Adrenal gland (tissue), 19 donors: ENCODE measurements around the gene POLR2A. TPM values are rescaled to one million over a fixed set of nuclear protein-coding genes. Genes with fewer than 3 reads are reported as not detected.

ENCODE experiments used
- DNase-seq, 7 donors: peaks; one replicate each; pipeline ENCODE4 v3.0.0-alpha.2; 2019 to 2020
- H3K27ac ChIP-seq, 5 donors: fragments of 200-600 bp; sonication (generic) in 4 of 5; 1 replicate in 3 of 5; 2 replicates in 2 of 5; pipeline versions ENCODE4 v1.5.1 to v1.8.0; 2016 to 2020; ENCODE audit warnings: mild to moderate bottlenecking in 1 of 5
- H3K27me3 ChIP-seq: fragments of 200-600 bp; 2 replicates; pipeline ENCODE4 v1.8.0; 2021
- H3K36me3 ChIP-seq, 2 donors: fragments of 200-600 bp; replicated peaks in 1 of 2; 1 replicate in 1 of 2; 2 replicates in 1 of 2; pipeline versions ENCODE4 v1.5.1 to v1.8.0; 2018 to 2022
- H3K4me1 ChIP-seq, 2 donors: fragments of 200-600 bp; replicated peaks in 1 of 2; 1 replicate in 1 of 2; 2 replicates in 1 of 2; pipeline versions ENCODE4 v1.5.1 to v1.8.0; 2018 to 2021
- H3K4me3 ChIP-seq, 4 donors: fragments of 200-600 bp; sonication (generic) in 3 of 4; one replicate each; pipeline ENCODE4 v1.5.1; 2016 to 2018
- H3K9me3 ChIP-seq, 3 donors: fragments of 200-600 bp; sonication (generic) in 1 of 3; replicated peaks in 1 of 3; 1 replicate in 2 of 3; 2 replicates in 1 of 3; pipeline versions ENCODE4 v1.5.1 to v1.8.0; 2016 to 2021
- POLR2A ChIP-seq, 2 donors: fragments of 450-650 bp; IDR thresholded peaks; one replicate each; pipeline ENCODE4 v1.6.1; 2017; ENCODE audit warnings: antibody characterized with exemption in 2 of 2, mild to moderate bottlenecking in 2 of 2, moderate library complexity in 1 of 2
- WGBS, 4 donors: extraction: QIAGEN DNeasy Blood & Tissue Kit in 2 of 4; methylation state at CpG; one replicate each; pipeline versions ENCODE4 v1.1.5 to v1.1.7; 2013 to 2017; 5-methylcytosine and 5-hydroxymethylcytosine counted together
- intact Hi-C, 2 donors: fragments of 100-400 bp; cut with DNase I; formaldehyde crosslinking; loops; one replicate each; pipeline versions ENCODE4 v1.14.1 to v1.15.0; 2022 to 2023
- long read RNA-seq, 10 donors: library from polyadenylated mRNA in 3 of 10; unstranded in 2 of 10; stranded (forward) in 1 of 10; transcript quantifications; one replicate each; pipeline ENCODE4 v2.0.0 and lab custom pipeline, GENCODE V29; 2021 to 2026
- polyA plus RNA-seq, 3 donors: library from polyadenylated mRNA; stranded (reverse); fragments of 200-250 nt in 2 of 3; fragments of 350-450 nt in 1 of 3; fragmentation: Illumina TruSeq in 1 of 3; extraction: RNeasy Lipid Tissue Mini Kit (QIAGEN cat#74804) in 1 of 3; gene quantifications; one replicate each; pipeline ENCODE4 v1.2.3, GENCODE V29; 2013 to 2014
- total RNA-seq, 9 donors: library from RNA; depleted of rRNA in 4 of 9; stranded (reverse); fragments of >200 nt in 4 of 9; fragments of 120-200 nt in 1 of 9; fragmentation: NEBNext Ultra II Directional in 1 of 9; extraction: Animal tissue kit (Norgen Biotek cat#: 25700) in 1 of 9; gene quantifications; one replicate each; pipeline versions ENCODE4 v1.1.0 to v1.2.4, GENCODE V29; 2013 to 2023
- TF ChIP-seq, protein P1 (sequence below), 6 experiments: fragments of 450-650 bp in 4 of 6; fragments of 200-600 bp in 2 of 6; sonication (generic) in 1 of 6; IDR thresholded peaks; 1 replicate in 5 of 6; 2 replicates in 1 of 6; pipeline versions ENCODE4 v1.5.1 to v1.8.0; 2016 to 2021; ENCODE audit warnings: antibody characterized with exemption in 6 of 6, mild to moderate bottlenecking in 2 of 6, moderate library complexity in 1 of 6
- donor health status: healthy with polysubstance abuse.
- donor health status: Bipolar disorder and iron deficiency.
- donor health status: DM: yes; HTN: yes; CAD: no.
- donor health status: DM: no; HTN: no; CAD: no.
- donor health status: DM: no; HTN: no; CAD: no.
- donor health status: DM: yes; HTN: yes; CAD: no.

The POLR2A gene
- total RNA-seq (100 to 1,000 TPM in 5 of 9 donors, 10 to 100 TPM in 4; 34.9 to 172 (median 117) TPM), polyA plus RNA-seq (10 to 100 TPM; 19.3 to 80.4 (median 58.7) TPM)
- long read RNA-seq, donor 1, partial matches to known transcripts, result 26 of 26 reads
- long read RNA-seq, donor 1, other reads (novel, unspliced or antisense), result 0 of 26 reads
- long read RNA-seq, donor 2, full-length matches to known transcripts, result 6 of 37 reads
- long read RNA-seq, donor 2, partial matches to known transcripts, result 31 of 37 reads
- long read RNA-seq, donor 2, other reads (novel, unspliced or antisense), result 0 of 37 reads
- long read RNA-seq, donor 3, full-length matches to known transcripts, result 2 of 9 reads
- long read RNA-seq, donor 3, partial matches to known transcripts, result 7 of 9 reads
- long read RNA-seq, donor 3, other reads (novel, unspliced or antisense), result 0 of 9 reads
- long read RNA-seq, donor 4, result 0 reads
- long read RNA-seq, donor 5, partial matches to known transcripts, result 6 of 6 reads
- long read RNA-seq, donor 5, other reads (novel, unspliced or antisense), result 0 of 6 reads
- long read RNA-seq, donor 6, partial matches to known transcripts, result 0 of 3 reads
- long read RNA-seq, donor 6, other reads (novel, unspliced or antisense), result 3 of 3 reads
- long read RNA-seq, donor 7, partial matches to known transcripts, result 19 of 21 reads
- long read RNA-seq, donor 7, other reads (novel, unspliced or antisense), result 0 of 21 reads
- long read RNA-seq, donor 8, full-length matches to known transcripts, result 7 of 102 reads
- long read RNA-seq, donor 8, partial matches to known transcripts, result 95 of 102 reads
- long read RNA-seq, donor 8, other reads (novel, unspliced or antisense), result 0 of 102 reads
- long read RNA-seq, donor 9, partial matches to known transcripts, result 49 of 51 reads
- long read RNA-seq, donor 9, other reads (novel, unspliced or antisense), result 0 of 51 reads
- long read RNA-seq, donor 10, partial matches to known transcripts, result 25 of 26 reads
- long read RNA-seq, donor 10, other reads (novel, unspliced or antisense), result 0 of 26 reads

- no peaks in the 10 kb centered on the region for H3K27me3 ChIP-seq
- no peaks in the 10 kb centered on the region for H3K9me3 ChIP-seq
- WGBS, 4 donors, result 0 to 1% (median 0%) methylated on average over 39 to 64 of the region's 64 CpGs
- intact Hi-C loops, result no loop called here
- no peaks in the 10 kb centered on the region for H3K36me3 ChIP-seq
- TF ChIP-seq POLR2A (IDR thresholded peaks at IDR 0.05), result peak; percentile 100
- TF ChIP-seq, protein P1, sequence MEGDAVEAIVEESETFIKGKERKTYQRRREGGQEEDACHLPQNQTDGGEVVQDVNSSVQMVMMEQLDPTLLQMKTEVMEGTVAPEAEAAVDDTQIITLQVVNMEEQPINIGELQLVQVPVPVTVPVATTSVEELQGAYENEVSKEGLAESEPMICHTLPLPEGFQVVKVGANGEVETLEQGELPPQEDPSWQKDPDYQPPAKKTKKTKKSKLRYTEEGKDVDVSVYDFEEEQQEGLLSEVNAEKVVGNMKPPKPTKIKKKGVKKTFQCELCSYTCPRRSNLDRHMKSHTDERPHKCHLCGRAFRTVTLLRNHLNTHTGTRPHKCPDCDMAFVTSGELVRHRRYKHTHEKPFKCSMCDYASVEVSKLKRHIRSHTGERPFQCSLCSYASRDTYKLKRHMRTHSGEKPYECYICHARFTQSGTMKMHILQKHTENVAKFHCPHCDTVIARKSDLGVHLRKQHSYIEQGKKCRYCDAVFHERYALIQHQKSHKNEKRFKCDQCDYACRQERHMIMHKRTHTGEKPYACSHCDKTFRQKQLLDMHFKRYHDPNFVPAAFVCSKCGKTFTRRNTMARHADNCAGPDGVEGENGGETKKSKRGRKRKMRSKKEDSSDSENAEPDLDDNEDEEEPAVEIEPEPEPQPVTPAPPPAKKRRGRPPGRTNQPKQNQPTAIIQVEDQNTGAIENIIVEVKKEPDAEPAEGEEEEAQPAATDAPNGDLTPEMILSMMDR (IDR thresholded peaks at IDR 0.05), result peak in 1 of 6 experiments; percentile 1
- H3K27ac ChIP-seq, result peak within 1 kb of the TSS; percentile 95 to 100 (median 99)
- H3K4me3 ChIP-seq, result peak within 1 kb of the TSS in 3 of 4 donors; percentile 44 to 68 (median 65)
- peaks cover 37 to 43% of the 10 kb centered on the region in 2 donors for H3K4me1 ChIP-seq
- DNase-seq, result peak; percentile 98 to 99 (median 99)
Observed at GRCh38 chr17:7484067-7484918, at the start of gene POLR2A. POLR2A (plus strand) TSS chr17:7484366.

DNA sequence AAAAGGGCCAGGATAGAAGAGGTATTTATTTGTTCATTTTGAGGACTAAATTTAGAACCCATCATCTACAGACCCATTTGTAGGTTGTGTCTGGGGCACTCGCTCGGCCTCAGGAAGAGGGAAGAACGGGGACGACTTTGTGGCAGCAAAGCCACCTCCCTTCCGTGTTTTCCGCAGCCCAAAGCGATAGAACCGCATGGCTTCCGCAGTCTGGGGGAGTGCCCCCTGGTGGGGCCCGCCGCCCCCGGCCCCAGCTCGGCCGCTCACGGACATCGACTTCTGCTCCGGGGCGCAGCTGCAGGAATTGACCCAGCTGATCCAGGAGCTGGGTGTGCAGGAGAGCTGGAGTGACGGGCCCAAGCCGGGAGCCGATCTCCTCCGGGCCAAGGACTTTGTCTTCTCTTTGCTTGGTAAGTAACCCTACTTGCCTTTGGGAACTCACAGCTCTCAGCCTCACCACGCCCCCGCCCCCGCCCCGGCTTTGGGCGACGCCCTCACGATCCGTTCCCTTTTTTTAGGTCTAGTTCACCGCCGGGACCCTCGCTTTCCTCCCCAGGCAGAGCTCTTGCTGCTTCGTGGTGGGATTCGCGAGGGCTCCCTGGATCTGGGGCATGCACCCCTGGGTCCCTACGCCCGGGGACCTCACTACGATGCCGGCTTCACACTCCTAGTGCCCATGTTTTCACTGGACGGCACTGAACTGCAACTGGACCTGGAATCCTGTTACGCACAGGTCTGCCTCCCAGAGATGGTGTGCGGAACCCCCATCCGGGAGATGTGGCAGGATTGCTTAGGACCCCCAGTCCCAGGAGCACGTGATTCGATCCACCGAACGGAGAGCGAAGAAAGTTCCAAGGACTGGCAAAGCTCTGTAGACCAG is 48.2 kb upstream of the POLR2A start:
- H3K4me1 ChIP-seq, result peaks cover 44 to 47% of the 10 kb centered on the region in 2 donors
- H3K27ac ChIP-seq, result peak overlapping the region; percentile 78 to 94 (median 90)
- H3K27me3 ChIP-seq, result no peaks in the 10 kb centered on the region
- H3K4me3 ChIP-seq, result peak overlapping the region in 3 of 4 donors; percentile 17 to 62 (median 40)
- no peaks in the 10 kb centered on the region for H3K36me3 ChIP-seq
- DNase-seq, result peak; percentile 57 to 77 (median 73)
- peak in 1 of 2 donors; percentile 53 for TF ChIP-seq POLR2A (IDR thresholded peaks at IDR 0.05)
- TF ChIP-seq, protein P1 (IDR thresholded peaks at IDR 0.05), result peak in 1 of 6 experiments; percentile 19
- no peaks in the 10 kb centered on the region for H3K9me3 ChIP-seq
- 3 to 7% (median 7%) methylated on average over 17 to 49 of the region's 49 CpGs for WGBS, 4 donors
- intact Hi-C loops, result loop anchor here (2.0 to 5.0 kb wide), 3 partner anchors 41 to 126 kb away; partner anchors contain the start of genes SENP3 (in 1 of the 2) and ZBTB4 (in 1 of the 2)

- Histone ChIP-seq H3K4me1 (peaks cover 50 to 52% of the 10 kb centered on the region in 2 donors), H3K27me3 (no peaks in the 10 kb centered on the region), H3K27ac (peak overlapping the region; percentile 78 to 94 (median 90)), H3K4me3 (peak overlapping the region in 2 of 4 donors; percentile 30 to 62), H3K9me3 (no peaks in the 10 kb centered on the region), H3K36me3 (no peaks in the 10 kb centered on the region)
- WGBS, 4 donors, result 0 to 6% (median 2%) methylated on average over 20 to 92 of the region's 92 CpGs
- TF ChIP-seq, protein P1 (IDR thresholded peaks at IDR 0.05), result peak; percentile 22 to 94 (median 72)
- peak; percentile 52 to 86 for TF ChIP-seq POLR2A (IDR thresholded peaks at IDR 0.05)
- peak; percentile 83 to 91 (median 86) for DNase-seq
- intact Hi-C loops, result loop anchor here (5.0 kb wide), 2 partner anchors 41 to 126 kb away; partner anchors contain the start of genes SENP3 (in 1 of the 2) and ZBTB4 (in 1 of the 2)
Observed at GRCh38 chr17:7436556-7437368, 47.4 kb upstream of the POLR2A start.
